ENCODE data around the gene TBC1D1.

DNA sequence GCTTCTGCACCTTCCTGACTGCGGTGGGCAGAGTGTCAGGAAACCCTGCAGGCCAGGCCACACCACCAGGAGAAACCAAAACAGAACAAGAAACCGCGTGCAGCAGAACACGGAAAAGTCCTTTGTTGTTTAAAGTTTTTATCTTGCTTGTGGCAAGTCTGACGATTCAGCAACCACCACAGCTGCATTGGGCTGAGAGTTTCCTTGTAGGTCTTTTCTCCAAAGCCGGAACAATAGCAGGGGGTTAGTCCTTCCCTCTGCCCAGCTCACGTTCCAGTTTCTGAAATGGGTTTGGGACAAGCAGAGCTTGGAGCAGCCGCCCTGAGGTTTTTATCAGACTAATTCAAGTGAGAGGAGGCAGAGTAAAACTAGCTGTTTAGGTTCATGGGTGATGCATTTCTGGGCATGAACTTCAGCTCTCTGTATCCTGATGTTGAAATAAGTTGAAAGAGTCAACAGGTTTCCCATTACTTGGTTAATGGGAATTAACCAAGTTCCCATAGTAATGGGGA, 286.2 kb downstream of the TBC1D1 start:
- no peak for TF ChIP-seq POLR2A (IDR thresholded peaks at IDR 0.05; ENCODE audit: low read depth, low read length)
- no peak for TF ChIP-seq TAF1 (IDR thresholded peaks at IDR 0.05; ENCODE audit: borderline replicate concordance, low read depth, low read length)
- no peak for TF ChIP-seq POLR2AphosphoS5 (IDR thresholded peaks at IDR 0.05; ENCODE audit: low read depth, low read length)
